Suprapubic skin (tissue), 4 donors: ENCODE measurements around the gene MEX3A. TPM values are rescaled to one million over a fixed set of nuclear protein-coding genes. Genes with fewer than 3 reads are reported as not detected.

Source experiments
- DNase-seq, 2 donors: peaks; one replicate each; pipeline ENCODE4 v3.0.0-alpha.2; 2019; ENCODE audit warnings: low spot score in 2 of 2
- H3K27ac ChIP-seq: fragments of 200-600 bp; sonication (generic); one replicate; pipeline ENCODE4 v1.5.1; 2019
- H3K27me3 ChIP-seq: fragments of 200-600 bp; sonication (generic); one replicate; pipeline ENCODE4 v1.5.1; 2019
- H3K36me3 ChIP-seq: fragments of 200-600 bp; sonication (generic); one replicate; pipeline ENCODE4 v1.5.1; 2019
- H3K4me1 ChIP-seq: fragments of 200-600 bp; sonication (generic); one replicate; pipeline ENCODE4 v1.5.1; 2019
- H3K4me3 ChIP-seq: fragments of 200-600 bp; sonication (generic); one replicate; pipeline ENCODE4 v1.5.1; 2019; ENCODE audit warnings: mild to moderate bottlenecking
- H3K9me3 ChIP-seq: fragments of 200-600 bp; sonication (generic); one replicate; pipeline ENCODE4 v1.5.1; 2019
- EP300 ChIP-seq: sonication (generic); formaldehyde crosslinking; IDR thresholded peaks from one replicate; pipeline ENCODE4 v1.6.1; 2017; ENCODE audit warnings: antibody characterized with exemption
- POLR2A ChIP-seq, 2 donors: fragments of 450-650 bp; IDR thresholded peaks; one replicate each; pipeline ENCODE4 v1.6.1; 2017; ENCODE audit warnings: antibody characterized with exemption in 2 of 2, mild to moderate bottlenecking in 2 of 2, moderate library complexity in 2 of 2
- POLR2AphosphoS5 ChIP-seq, 3 donors: sonication (generic); formaldehyde crosslinking; IDR thresholded peaks; one replicate each; pipeline ENCODE4 v1.6.1; 2017; ENCODE audit warnings: antibody characterized with exemption in 3 of 3
- WGBS: methylation state at CpG from one replicate; pipeline ENCODE4 v1.1.5; 2018; 5-methylcytosine and 5-hydroxymethylcytosine counted together
- total RNA-seq, 4 donors: library from RNA; depleted of rRNA; stranded (reverse); fragments of >200 nt; gene quantifications; one replicate each; pipeline ENCODE4 v1.1.0, GENCODE V29; 2016
- TF ChIP-seq, protein P1 (sequence below), 2 donors: fragments of 200-600 bp in 1 of 2; fragments of 450-650 bp in 1 of 2; sonication (generic) in 1 of 2; IDR thresholded peaks; one replicate each; pipeline ENCODE4 v1.5.1; 2016 to 2019; ENCODE audit warnings: antibody characterized with exemption in 2 of 2, mild to moderate bottlenecking in 1 of 2, moderate library complexity in 1 of 2

The MEX3A gene
- total RNA-seq, 4 donors from 2014 or later = 0.42 to 2.7 (median 1.0) TPM

DNA sequence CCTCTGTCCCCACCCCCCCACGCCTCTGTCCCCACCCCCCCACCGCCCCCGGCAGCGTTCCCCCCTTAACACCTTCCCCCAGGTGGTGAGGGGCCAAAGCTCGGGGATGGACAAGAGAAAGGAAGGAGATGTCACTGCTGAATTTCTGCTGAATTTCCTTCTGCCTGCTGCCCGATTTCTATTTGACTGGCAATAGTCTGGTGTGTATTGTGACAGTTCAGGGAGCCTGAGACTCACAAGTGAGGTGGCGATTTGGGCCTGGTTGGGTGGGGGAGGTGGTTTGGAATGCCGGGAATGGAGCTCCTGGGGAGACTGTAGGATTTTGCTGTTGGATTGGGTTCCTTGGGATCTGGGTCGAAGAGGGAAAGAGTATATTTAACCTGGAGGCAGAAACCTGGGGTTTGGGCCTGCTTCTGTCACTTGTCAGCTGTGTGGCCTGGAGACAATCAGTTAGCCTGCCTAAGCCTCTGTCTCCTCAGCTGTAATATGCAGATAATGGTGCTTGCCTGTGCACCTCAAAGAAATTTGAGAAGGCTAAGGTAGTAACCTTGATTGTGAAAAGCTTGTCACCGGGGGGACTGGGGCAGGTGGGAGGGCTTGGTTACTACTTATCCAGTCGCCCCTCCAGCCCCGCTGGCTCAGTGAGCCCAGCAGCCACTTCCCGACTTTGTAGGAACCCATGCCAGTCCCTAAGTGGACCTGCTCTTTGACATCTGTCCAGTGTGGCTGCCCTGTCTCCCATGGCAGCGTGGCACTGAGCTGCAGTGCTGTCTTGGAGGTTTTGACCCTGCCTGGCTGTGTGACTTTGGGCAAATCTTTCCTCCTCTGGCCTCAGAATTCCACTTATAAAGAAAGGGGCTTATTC is 24.6 kb upstream of the MEX3A start:
- Histone ChIP-seq H3K9me3 (no peaks in the 10 kb centered on the region), H3K4me3 (peak overlapping the region; percentile 43), H3K27ac (peak overlapping the region; percentile 98), H3K36me3 (no peaks in the 10 kb centered on the region), H3K4me1 (peaks cover 74% of the 10 kb centered on the region), H3K27me3 (no peaks in the 10 kb centered on the region)
- 37% methylated on average over 9 of the region's 14 CpGs for WGBS
- no peak for TF ChIP-seq POLR2A (IDR thresholded peaks at IDR 0.05)
- peak in 1 of 2 donors; percentile 86 for DNase-seq

DNA sequence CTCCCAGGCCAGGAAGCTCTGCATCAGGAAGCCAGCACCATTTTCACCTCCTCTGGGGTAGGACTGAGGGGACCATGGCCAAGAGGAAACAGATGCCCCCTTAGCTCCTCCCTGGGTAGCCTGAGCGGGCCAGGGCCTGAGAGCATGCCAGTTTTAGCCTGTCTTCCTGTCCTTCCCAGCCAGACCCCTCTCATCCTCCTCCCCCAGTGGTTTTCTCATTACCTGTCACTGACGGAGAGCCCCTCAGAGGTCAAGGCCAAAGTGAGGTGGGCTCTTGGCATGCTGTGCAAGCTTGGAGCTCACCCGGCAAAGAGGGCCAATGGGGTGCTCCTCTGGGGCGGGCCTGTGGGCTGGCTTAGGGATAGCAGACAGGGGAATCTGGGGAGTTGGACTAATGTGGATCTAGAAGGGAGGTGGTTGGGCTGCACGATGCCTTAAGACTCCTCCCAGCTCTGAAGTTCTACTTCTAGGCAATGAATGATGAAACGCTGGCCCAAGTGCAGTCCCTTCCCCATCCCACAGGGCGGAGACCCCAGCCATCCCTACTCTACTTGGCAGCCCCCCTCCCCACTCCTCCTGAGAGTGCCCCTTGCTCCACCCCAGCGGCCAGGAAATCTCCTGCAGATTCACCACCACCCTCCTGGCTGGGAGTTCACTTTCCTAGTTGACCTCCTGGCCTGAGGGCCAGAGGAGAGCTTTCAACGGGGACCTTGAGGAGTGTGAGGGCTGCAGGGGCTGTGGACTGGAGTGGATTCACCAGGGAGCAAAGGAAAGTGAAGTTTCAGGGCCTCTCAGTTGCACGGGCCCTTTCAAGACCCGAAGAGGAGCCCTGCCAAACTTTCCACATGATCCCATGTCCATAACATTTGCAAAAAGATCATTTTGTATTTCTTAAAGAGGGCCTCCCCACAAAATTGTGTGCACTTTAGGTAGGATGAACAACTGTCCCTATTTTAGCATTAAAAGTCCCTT is 22.9 kb upstream of the MEX3A start:
- DNase-seq = peak in 1 of 2 donors; percentile 88
- Histone ChIP-seq H3K4me3 (peak overlapping the region; percentile 43), H3K27me3 (no peaks in the 10 kb centered on the region), H3K27ac (peak overlapping the region; percentile 98), H3K36me3 (no peaks in the 10 kb centered on the region), H3K4me1 (peaks cover 86% of the 10 kb centered on the region), H3K9me3 (no peaks in the 10 kb centered on the region)
- WGBS = 8% methylated on average over 9 of the region's 11 CpGs
- TF ChIP-seq, protein P1, sequence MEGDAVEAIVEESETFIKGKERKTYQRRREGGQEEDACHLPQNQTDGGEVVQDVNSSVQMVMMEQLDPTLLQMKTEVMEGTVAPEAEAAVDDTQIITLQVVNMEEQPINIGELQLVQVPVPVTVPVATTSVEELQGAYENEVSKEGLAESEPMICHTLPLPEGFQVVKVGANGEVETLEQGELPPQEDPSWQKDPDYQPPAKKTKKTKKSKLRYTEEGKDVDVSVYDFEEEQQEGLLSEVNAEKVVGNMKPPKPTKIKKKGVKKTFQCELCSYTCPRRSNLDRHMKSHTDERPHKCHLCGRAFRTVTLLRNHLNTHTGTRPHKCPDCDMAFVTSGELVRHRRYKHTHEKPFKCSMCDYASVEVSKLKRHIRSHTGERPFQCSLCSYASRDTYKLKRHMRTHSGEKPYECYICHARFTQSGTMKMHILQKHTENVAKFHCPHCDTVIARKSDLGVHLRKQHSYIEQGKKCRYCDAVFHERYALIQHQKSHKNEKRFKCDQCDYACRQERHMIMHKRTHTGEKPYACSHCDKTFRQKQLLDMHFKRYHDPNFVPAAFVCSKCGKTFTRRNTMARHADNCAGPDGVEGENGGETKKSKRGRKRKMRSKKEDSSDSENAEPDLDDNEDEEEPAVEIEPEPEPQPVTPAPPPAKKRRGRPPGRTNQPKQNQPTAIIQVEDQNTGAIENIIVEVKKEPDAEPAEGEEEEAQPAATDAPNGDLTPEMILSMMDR (IDR thresholded peaks at IDR 0.05) = peak in 1 of 2 donors; percentile 19
- TF ChIP-seq POLR2A (IDR thresholded peaks at IDR 0.05) = no peak

DNA sequence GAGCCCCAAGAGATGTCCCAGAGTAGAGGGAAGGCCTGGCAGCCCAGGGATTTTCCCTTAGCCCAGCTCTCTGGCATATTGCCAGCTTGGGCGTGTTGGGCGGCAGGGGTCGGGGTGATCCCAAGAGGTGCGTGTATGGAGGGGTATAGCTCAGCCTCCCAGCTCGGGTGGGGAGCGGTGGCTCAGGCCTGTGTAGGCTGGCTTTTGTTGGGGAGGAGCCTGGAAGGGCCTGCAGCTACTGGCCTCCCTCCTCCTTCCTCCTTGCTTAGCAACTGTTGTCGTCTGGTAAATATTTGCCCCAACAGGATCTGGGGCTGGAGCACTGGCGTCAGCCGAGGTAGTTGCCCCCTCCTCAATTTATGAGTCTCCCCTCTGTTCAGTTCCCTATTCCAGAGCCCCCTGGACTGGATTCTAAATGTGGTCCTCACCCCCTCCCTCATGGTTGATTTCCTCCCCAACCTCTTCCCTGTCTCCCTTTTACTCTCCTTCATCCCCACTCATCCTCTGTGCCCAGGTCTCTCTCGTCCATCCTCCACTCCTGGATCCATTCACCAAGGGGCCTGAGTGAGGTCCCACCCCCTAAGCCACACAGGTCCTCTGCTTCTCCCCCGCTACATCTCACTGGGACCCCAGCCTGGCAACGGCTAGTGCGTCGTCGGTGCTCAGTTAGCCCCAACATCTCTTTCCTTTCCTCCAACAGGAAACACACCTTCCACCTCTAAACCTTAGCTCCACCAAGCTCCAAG is 22.0 kb upstream of the MEX3A start:
- TF ChIP-seq POLR2AphosphoS5 (IDR thresholded peaks at IDR 0.05) = peak in 1 of 3 donors; percentile 88
- peak in 1 of 2 donors; percentile 37 for TF ChIP-seq POLR2A (IDR thresholded peaks at IDR 0.05)
- no peak for TF ChIP-seq EP300
- Histone ChIP-seq H3K36me3 (no peaks in the 10 kb centered on the region), H3K9me3 (no peaks in the 10 kb centered on the region), H3K4me3 (peak overlapping the region; percentile 43), H3K4me1 (peaks cover 88% of the 10 kb centered on the region), H3K27ac (peak overlapping the region; percentile 98), H3K27me3 (no peaks in the 10 kb centered on the region)
- 20% methylated on average over 9 of the region's 15 CpGs for WGBS
- peak; percentile 95 to 97 for DNase-seq

DNA sequence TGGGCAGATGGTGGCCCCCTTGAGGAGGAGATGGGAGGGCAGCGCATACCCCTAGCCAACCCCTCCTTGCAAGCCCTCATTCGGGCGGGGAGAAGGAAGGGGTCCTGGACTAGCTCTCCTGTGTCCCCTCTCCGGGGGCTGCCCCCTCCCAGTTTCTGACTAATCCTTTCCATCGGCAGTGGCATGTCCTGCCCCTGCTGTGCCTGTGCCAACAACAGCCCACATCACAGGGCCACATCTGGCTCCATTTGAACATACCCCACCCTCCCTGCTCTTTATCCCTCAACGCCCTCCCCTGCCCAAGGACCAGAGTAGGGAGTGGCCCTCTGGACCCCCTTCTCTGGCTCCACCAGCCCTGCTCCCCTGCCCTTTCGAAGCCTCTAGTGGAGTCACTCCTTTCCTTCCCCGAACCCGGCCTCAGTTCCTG is 21.3 kb upstream of the MEX3A start:
- TF ChIP-seq, protein P1 (IDR thresholded peaks at IDR 0.05) = no peak
- TF ChIP-seq POLR2AphosphoS5 (IDR thresholded peaks at IDR 0.05) = peak; percentile 21 to 84 (median 31)
- Histone ChIP-seq H3K27me3 (no peaks in the 10 kb centered on the region), H3K27ac (peak overlapping the region; percentile 98), H3K9me3 (no peaks in the 10 kb centered on the region), H3K4me1 (peaks cover 90% of the 10 kb centered on the region), H3K36me3 (no peaks in the 10 kb centered on the region), H3K4me3 (peak overlapping the region; percentile 43)
- peak; percentile 89 to 92 for DNase-seq
- 11% methylated on average over 6 of the region's 9 CpGs for WGBS

DNA sequence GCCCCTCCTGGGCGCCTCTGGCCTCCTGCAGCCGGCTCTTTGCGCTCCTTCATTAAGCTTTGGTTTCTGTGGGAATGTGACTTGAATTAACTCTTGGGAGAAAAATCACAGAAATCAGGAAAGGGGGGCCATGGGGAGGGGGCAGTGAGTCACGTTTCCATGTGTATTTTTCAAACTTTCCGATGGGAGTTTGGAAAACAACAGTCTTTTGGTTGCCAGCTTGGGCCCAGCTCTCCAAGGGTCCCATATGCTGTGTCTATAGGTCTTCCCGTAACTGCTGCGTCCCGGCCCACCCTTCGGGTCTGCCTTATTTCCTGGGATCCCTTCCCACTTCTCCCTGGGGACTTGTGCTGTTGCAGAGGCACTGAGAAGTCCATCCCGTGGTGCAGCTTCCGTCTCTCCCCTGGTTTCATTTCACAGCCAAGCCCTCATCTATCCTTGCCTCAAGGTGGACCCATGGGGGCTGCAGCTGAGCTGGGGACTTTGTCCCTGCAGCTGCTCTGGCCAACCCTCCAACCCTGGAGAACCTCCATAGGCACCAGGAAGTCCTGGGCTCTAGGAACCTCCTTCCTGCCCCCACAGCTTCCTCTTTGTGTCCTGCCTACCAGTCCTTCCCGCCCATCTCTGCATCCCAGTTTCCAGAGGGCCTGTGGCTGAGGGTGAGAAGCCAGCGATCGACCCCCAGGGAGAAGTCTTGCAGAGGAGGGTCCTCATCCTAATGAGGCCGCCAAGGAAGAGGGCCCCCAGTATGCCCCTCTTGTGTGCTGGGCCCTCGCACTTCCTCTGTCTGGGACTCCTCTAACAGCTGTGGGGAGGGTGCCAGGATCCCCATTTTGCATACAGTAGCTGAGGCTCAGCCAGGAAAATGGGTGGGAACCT is 20.6 kb upstream of the MEX3A start:
- no peak for DNase-seq
- 47% methylated on average over 11 of the region's 16 CpGs for WGBS
- H3K36me3 ChIP-seq = no peaks in the 10 kb centered on the region
- H3K27ac ChIP-seq = peak overlapping the region; percentile 98
- H3K4me3 ChIP-seq = peak overlapping the region; percentile 43
- H3K9me3 ChIP-seq = no peaks in the 10 kb centered on the region
- H3K27me3 ChIP-seq = no peaks in the 10 kb centered on the region
- TF ChIP-seq EP300 (no peak), POLR2A (IDR thresholded peaks at IDR 0.05) (no peak), POLR2AphosphoS5 (IDR thresholded peaks at IDR 0.05) (no peak)
- TF ChIP-seq, protein P1 (IDR thresholded peaks at IDR 0.05) = no peak
- peaks cover 86% of the 10 kb centered on the region for H3K4me1 ChIP-seq
